Tibial nerve (tissue), 4 donors: Measurements from ENCODE around the gene LRTM2. TPM values are rescaled to one million over a fixed set of nuclear protein-coding genes. Genes with fewer than 3 reads are reported as not detected.

ENCODE experiments used
- DNase-seq, 2 donors: peaks; one replicate each; pipeline ENCODE4 v3.0.0-alpha.2; 2019; ENCODE audit warnings: low spot score in 2 of 2
- H3K27ac ChIP-seq, 4 donors: fragments of 200-600 bp; sonication (generic) in 3 of 4; one replicate each; pipeline ENCODE4 v1.5.1; 2017 to 2019; ENCODE audit warnings: mild to moderate bottlenecking in 1 of 4
- H3K27me3 ChIP-seq, 2 donors: fragments of 200-600 bp; sonication (generic) in 1 of 2; one replicate each; pipeline versions ENCODE4 v1.5.1 to v1.6.0; 2017 to 2019
- H3K36me3 ChIP-seq, 3 donors: fragments of 200-600 bp; sonication (generic); one replicate each; pipeline ENCODE4 v1.5.1; 2018 to 2019
- H3K4me1 ChIP-seq, 4 donors: fragments of 200-600 bp; sonication (generic) in 3 of 4; one replicate each; pipeline ENCODE4 v1.5.1; 2017 to 2019
- H3K4me3 ChIP-seq, 4 donors: fragments of 200-600 bp; sonication (generic) in 3 of 4; one replicate each; pipeline ENCODE4 v1.5.1; 2017 to 2019; ENCODE audit warnings: mild to moderate bottlenecking in 1 of 4, moderate library complexity in 1 of 4
- H3K9me3 ChIP-seq, 4 donors: fragments of 200-600 bp; sonication (generic) in 3 of 4; one replicate each; pipeline ENCODE4 v1.5.1; 2017 to 2019
- EP300 ChIP-seq, 2 donors: sonication (generic); formaldehyde crosslinking; IDR thresholded peaks; one replicate each; pipeline ENCODE4 v1.6.1; 2017; ENCODE audit warnings: antibody characterized with exemption in 2 of 2, mild to moderate bottlenecking in 1 of 2
- POLR2A ChIP-seq, 2 donors: fragments of 450-650 bp; IDR thresholded peaks; one replicate each; pipeline ENCODE4 v1.6.1; 2017; ENCODE audit warnings: antibody characterized with exemption in 2 of 2, mild to moderate bottlenecking in 2 of 2, moderate library complexity in 2 of 2
- WGBS, 2 donors: methylation state at CpG; one replicate each; pipeline ENCODE4 v1.1.5; 2018; 5-methylcytosine and 5-hydroxymethylcytosine counted together
- total RNA-seq, 4 donors: library from RNA; depleted of rRNA; stranded (reverse); fragments of >200 nt; gene quantifications; one replicate each; pipeline ENCODE4 v1.1.0, GENCODE V29; 2016
- TF ChIP-seq, protein P1 (sequence below), 5 experiments: fragments of 200-600 bp in 3 of 5; fragments of 450-650 bp in 2 of 5; sonication (generic) in 3 of 5; IDR thresholded peaks; one replicate each; pipeline ENCODE4 v1.5.1; 2016 to 2019; ENCODE audit warnings: antibody characterized with exemption in 5 of 5, mild to moderate bottlenecking in 3 of 5, moderate library complexity in 2 of 5

LRTM2 gene
- total RNA-seq, 4 donors from 2014 or later: not detected

DNA sequence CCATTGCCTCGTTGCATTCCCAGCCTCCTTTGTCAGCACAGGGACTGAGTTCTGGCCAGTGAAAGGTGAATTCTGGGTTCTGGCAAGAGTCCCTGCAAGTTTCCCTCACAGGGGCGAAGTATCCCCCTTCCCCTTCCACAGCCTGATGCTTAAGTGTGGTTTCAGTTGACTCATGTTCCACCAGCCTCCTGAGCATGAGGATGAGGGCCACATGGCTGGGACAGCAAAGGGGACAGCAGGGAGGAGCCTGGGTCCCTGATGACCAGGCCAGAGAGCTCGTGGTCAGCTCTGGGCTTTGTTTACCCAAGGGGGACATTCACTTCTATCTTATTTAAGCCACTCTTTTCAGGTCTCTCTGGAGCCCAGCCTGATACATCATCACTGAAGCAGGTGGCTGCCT lies 61.6 kb downstream of the LRTM2 start:
- Histone ChIP-seq H3K4me3 (no peak overlapping the region), H3K27ac (no peak overlapping the region), H3K4me1 (no peaks in the 10 kb centered on the region), H3K9me3 (no peaks in the 10 kb centered on the region), H3K27me3 (no peaks in the 10 kb centered on the region), H3K36me3 (no peaks in the 10 kb centered on the region)
- TF ChIP-seq EP300 (IDR thresholded peaks at IDR 0.05) (no peak), POLR2A (IDR thresholded peaks at IDR 0.05) (no peak)
- TF ChIP-seq, protein P1, sequence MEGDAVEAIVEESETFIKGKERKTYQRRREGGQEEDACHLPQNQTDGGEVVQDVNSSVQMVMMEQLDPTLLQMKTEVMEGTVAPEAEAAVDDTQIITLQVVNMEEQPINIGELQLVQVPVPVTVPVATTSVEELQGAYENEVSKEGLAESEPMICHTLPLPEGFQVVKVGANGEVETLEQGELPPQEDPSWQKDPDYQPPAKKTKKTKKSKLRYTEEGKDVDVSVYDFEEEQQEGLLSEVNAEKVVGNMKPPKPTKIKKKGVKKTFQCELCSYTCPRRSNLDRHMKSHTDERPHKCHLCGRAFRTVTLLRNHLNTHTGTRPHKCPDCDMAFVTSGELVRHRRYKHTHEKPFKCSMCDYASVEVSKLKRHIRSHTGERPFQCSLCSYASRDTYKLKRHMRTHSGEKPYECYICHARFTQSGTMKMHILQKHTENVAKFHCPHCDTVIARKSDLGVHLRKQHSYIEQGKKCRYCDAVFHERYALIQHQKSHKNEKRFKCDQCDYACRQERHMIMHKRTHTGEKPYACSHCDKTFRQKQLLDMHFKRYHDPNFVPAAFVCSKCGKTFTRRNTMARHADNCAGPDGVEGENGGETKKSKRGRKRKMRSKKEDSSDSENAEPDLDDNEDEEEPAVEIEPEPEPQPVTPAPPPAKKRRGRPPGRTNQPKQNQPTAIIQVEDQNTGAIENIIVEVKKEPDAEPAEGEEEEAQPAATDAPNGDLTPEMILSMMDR (IDR thresholded peaks at IDR 0.05): no peak
- no peak for DNase-seq
- 64 to 72% methylated on average over 3 of the region's 3 CpGs for WGBS, 2 donors

DNA sequence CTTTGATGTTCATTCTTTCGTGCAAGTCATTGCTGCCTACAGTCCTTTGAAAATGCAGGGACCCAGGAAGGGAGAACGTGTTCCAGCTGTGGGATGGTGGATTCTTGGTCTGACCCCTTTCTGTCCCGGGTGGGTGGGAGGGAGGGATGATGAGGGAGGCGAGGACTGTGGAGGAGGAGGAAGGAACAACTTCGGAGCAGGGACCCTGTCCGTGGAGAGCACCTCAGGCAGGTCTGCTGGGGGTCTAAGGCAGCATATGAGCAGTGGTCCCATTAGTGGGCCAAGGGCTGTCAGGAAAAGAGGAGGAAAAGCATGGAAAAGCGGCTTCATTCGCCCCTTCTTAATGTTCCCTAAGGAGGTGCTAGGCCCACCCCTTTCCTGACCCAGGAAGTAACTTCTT lies 62.0 kb downstream of the LRTM2 start:
- Histone ChIP-seq H3K36me3 (no peaks in the 10 kb centered on the region), H3K27ac (no peak overlapping the region), H3K4me3 (no peak overlapping the region), H3K9me3 (no peaks in the 10 kb centered on the region), H3K4me1 (no peaks in the 10 kb centered on the region), H3K27me3 (no peaks in the 10 kb centered on the region)
- TF ChIP-seq POLR2A (IDR thresholded peaks at IDR 0.05) (no peak), EP300 (IDR thresholded peaks at IDR 0.05) (no peak)
- TF ChIP-seq, protein P1 (IDR thresholded peaks at IDR 0.05): no peak
- DNase-seq: no peak
- 63 to 77% methylated on average over 8 of the region's 8 CpGs for WGBS, 2 donors

DNA sequence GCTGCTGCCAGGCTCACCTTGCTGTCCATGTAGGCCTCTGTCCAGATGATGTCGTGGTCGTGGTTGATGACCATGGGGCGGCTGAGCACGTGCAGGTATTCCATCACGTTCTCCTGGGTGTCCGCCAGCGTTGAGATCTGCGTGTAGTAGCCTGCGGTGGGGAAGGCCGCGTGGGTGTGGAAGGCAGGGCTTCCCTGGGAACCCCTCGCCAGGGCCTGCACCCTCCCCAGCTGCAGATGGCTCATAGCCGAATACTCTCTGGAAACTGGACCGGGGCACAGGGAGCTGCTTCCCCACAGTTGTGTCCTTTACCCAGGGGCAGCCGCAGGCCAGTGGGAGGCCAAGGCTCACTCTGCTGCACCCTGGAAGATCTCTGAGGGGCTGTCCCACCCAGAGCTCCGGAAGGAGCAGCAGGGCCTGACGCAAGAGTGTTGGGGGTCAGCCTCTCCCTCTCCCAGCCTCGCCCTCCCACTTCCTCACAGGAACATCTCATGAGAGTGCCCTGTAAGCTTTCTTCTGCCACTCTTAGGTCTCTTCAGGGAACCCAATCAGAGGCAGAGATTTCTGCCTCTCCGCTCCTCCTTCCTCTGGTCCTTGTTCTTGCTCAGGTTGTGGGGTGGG lies 62.6 kb downstream of the LRTM2 start:
- no peak for DNase-seq
- WGBS, 2 donors: 81 to 82% methylated on average over 12 to 16 of the region's 19 CpGs
- Histone ChIP-seq H3K4me3 (no peak overlapping the region), H3K4me1 (no peaks in the 10 kb centered on the region), H3K9me3 (peaks cover 0 to 3% (median 0%) of the 10 kb centered on the region in 4 donors), H3K36me3 (no peaks in the 10 kb centered on the region), H3K27ac (no peak overlapping the region), H3K27me3 (no peaks in the 10 kb centered on the region)
- TF ChIP-seq, protein P1 (IDR thresholded peaks at IDR 0.05): no peak
- no peak for TF ChIP-seq EP300 (IDR thresholded peaks at IDR 0.05)
- no peak for TF ChIP-seq POLR2A (IDR thresholded peaks at IDR 0.05)

DNA sequence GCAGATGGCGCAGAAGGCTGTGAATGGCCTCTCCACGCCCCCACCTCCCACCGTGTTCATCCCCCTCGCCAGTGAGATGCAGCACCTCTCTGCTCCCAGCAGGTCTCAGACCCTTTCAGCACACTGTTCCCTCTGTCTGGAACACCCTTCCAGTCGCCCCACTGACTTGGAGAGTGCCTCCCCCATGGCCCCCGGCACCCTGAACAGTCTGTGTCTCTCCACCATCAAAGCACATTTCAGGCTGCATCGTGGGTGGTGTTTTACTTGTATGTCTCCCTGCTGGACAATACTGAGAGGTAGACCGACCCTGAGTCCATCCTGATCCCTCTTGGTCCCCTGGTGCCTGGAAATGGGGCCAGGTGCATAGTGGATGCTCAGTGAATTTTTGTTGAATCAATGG lies 63.1 kb downstream of the LRTM2 start:
- DNase-seq: no peak
- Histone ChIP-seq H3K36me3 (no peaks in the 10 kb centered on the region), H3K9me3 (peaks cover 0 to 7% (median 0%) of the 10 kb centered on the region in 4 donors), H3K27ac (no peak overlapping the region), H3K4me1 (no peaks in the 10 kb centered on the region), H3K4me3 (no peak overlapping the region), H3K27me3 (no peaks in the 10 kb centered on the region)
- WGBS, 2 donors: 83 to 86% methylated on average over 8 of the region's 8 CpGs
- TF ChIP-seq POLR2A (IDR thresholded peaks at IDR 0.05) (no peak), EP300 (IDR thresholded peaks at IDR 0.05) (no peak)
- TF ChIP-seq, protein P1 (IDR thresholded peaks at IDR 0.05): no peak

DNA sequence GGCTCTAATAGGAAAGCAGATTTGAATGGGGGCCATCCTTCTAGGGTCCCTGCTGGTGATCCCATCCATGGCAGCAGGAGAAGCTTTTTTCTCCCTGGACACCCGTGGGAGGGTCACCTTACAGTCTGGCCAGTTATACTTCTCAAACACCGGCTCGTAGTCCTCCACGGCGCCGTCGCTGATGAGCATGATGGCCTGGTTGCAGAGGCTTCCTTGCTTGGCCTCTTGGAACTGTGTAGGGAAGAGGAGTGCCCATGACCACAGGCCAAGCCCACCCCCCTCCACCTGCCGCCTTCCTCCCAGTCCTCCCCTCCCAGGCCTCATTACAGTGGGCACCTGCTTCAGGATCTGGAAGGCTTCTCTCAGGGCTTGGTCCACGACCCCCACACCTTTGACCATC lies 64.3 kb downstream of the LRTM2 start:
- no peak overlapping the region for H3K4me3 ChIP-seq
- TF ChIP-seq, protein P1 (IDR thresholded peaks at IDR 0.05): no peak
- TF ChIP-seq EP300 (IDR thresholded peaks at IDR 0.05): no peak
- TF ChIP-seq POLR2A (IDR thresholded peaks at IDR 0.05): no peak
- H3K27ac ChIP-seq: no peak overlapping the region
- H3K36me3 ChIP-seq: no peaks in the 10 kb centered on the region
- H3K4me1 ChIP-seq: no peaks in the 10 kb centered on the region
- H3K27me3 ChIP-seq: no peaks in the 10 kb centered on the region
- 87 to 90% methylated on average over 9 of the region's 9 CpGs for WGBS, 2 donors
- no peak for DNase-seq
- peaks cover 0 to 7% (median 0%) of the 10 kb centered on the region in 4 donors for H3K9me3 ChIP-seq
